Tibial nerve (tissue), 3 donors: ENCODE results near the gene AZIN2.

ENCODE experiments used
- POLR2A ChIP-seq, 2 donors: fragments of 450-650 bp; IDR thresholded peaks; one replicate each; pipeline ENCODE4 v1.6.1; 2017; ENCODE audit warnings: antibody characterized with exemption in 2 of 2, mild to moderate bottlenecking in 2 of 2, moderate library complexity in 2 of 2
- TF ChIP-seq, protein P1 (sequence below), 5 experiments: fragments of 200-600 bp in 3 of 5; fragments of 450-650 bp in 2 of 5; sonication (generic) in 3 of 5; IDR thresholded peaks; one replicate each; pipeline ENCODE4 v1.5.1; 2016 to 2019; ENCODE audit warnings: antibody characterized with exemption in 5 of 5, mild to moderate bottlenecking in 3 of 5, moderate library complexity in 2 of 5

GRCh38 chr1:33082575-33083108 is 1.7 kb downstream of the AZIN2 start:
- TF ChIP-seq, protein P1, sequence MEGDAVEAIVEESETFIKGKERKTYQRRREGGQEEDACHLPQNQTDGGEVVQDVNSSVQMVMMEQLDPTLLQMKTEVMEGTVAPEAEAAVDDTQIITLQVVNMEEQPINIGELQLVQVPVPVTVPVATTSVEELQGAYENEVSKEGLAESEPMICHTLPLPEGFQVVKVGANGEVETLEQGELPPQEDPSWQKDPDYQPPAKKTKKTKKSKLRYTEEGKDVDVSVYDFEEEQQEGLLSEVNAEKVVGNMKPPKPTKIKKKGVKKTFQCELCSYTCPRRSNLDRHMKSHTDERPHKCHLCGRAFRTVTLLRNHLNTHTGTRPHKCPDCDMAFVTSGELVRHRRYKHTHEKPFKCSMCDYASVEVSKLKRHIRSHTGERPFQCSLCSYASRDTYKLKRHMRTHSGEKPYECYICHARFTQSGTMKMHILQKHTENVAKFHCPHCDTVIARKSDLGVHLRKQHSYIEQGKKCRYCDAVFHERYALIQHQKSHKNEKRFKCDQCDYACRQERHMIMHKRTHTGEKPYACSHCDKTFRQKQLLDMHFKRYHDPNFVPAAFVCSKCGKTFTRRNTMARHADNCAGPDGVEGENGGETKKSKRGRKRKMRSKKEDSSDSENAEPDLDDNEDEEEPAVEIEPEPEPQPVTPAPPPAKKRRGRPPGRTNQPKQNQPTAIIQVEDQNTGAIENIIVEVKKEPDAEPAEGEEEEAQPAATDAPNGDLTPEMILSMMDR (IDR thresholded peaks at IDR 0.05) = no peak
- TF ChIP-seq POLR2A (IDR thresholded peaks at IDR 0.05) = no peak
